GM19324 (cell line): ENCODE results near the gene PSMD8.
"Not testable (repeated sequence)": the region's sequence is repeated elsewhere in the genome, so short reads cannot be mapped to it uniquely, and the experiment has no call there.

Source experiments
- ATAC-seq: cut with Tn5 transposase; IDR thresholded peaks from one replicate; pipeline ENCODE4 v1.9.1; 2021; ENCODE audit warnings: mild to moderate bottlenecking, moderate library complexity; ENCODE audit not compliant: unreplicated experiment, low FRiP score

Gene PSMD8

GRCh38 chr19:38405276-38405675 is 30.9 kb downstream of the PSMD8 start:
- ATAC-seq = no peak

GRCh38 chr19:38409631-38410133 is 35.3 kb downstream of the PSMD8 start:
- no peak for ATAC-seq

- ATAC-seq = not testable (repeated sequence)
Observed at GRCh38 chr19:38410407-38410806, 36.0 kb downstream of the PSMD8 start.

GRCh38 chr19:38411041-38411712 is 36.8 kb downstream of the PSMD8 start:
- ATAC-seq = no peak

- ATAC-seq = not testable (repeated sequence)
Observed at GRCh38 chr19:38411898-38412297, 37.5 kb downstream of the PSMD8 start.

- no peak for ATAC-seq
Observed at GRCh38 chr19:38412491-38412890, 38.1 kb downstream of the PSMD8 start.

GRCh38 chr19:38412961-38413360 is 38.6 kb downstream of the PSMD8 start:
- no peak for ATAC-seq

GRCh38 chr19:38413416-38413815 is 39.0 kb downstream of the PSMD8 start:
- no peak for ATAC-seq

- ATAC-seq = no peak
Observed at GRCh38 chr19:38417146-38417543, 42.8 kb downstream of the PSMD8 start.

- no peak for ATAC-seq
Observed at GRCh38 chr19:38417544-38418506, 43.5 kb downstream of the PSMD8 start.

GRCh38 chr19:38420935-38421334 is 46.6 kb downstream of the PSMD8 start:
- ATAC-seq = no peak

GRCh38 chr19:38421856-38422255 is 47.5 kb downstream of the PSMD8 start:
- ATAC-seq = no peak

GRCh38 chr19:38422438-38422837 is 48.1 kb downstream of the PSMD8 start:
- no peak for ATAC-seq

- ATAC-seq = no peak
Observed at GRCh38 chr19:38424272-38424671, 49.9 kb downstream of the PSMD8 start.

- ATAC-seq = no peak
Observed at GRCh38 chr19:38425222-38425809, 50.9 kb downstream of the PSMD8 start.

- ATAC-seq = no peak
Observed at GRCh38 chr19:38425810-38426466, 51.6 kb downstream of the PSMD8 start, which contains the start of gene RASGRP4. TSS of gene RASGRP4 (minus strand) at chr19:38426219. CDS start at chr19:38426091, 128 bp downstream.

GRCh38 chr19:38427035-38427677 is 52.8 kb downstream of the PSMD8 start:
- not testable (repeated sequence) for ATAC-seq

- ATAC-seq = no peak
Observed at GRCh38 chr19:38429055-38429810, 54.9 kb downstream of the PSMD8 start.

- no peak for ATAC-seq
Observed at GRCh38 chr19:38429811-38430156, 55.4 kb downstream of the PSMD8 start.
